Neuronal stem cell (in vitro differentiated cells): ENCODE data around the gene BTBD10.

ENCODE experiments used
- DNase-seq: peaks from one replicate; pipeline ENCODE4 v3.0.0-alpha.2; 2013; ENCODE audit warnings: low spot score
- H2AFZ ChIP-seq: one replicate; pipeline ENCODE4 v1.6.1; 2013; ENCODE audit warnings: mild to moderate bottlenecking, low read length, inconsistent platforms
- H2AK5ac ChIP-seq: 2 replicates; pipeline ENCODE4 v1.6.1; 2013; ENCODE audit warnings: low read depth, mild to moderate bottlenecking, inconsistent platforms, low read length, moderate library complexity, mixed read lengths
- H2BK120ac ChIP-seq: 2 replicates; pipeline ENCODE4 v1.6.1; 2013; ENCODE audit warnings: low read depth, mild to moderate bottlenecking, inconsistent platforms, low read length, moderate library complexity, mixed read lengths
- H2BK12ac ChIP-seq: one replicate; pipeline ENCODE4 v1.6.1; 2013; ENCODE audit warnings: low read length, inconsistent platforms
- H2BK15ac ChIP-seq: 2 replicates; pipeline ENCODE4 v1.6.1; 2013; ENCODE audit warnings: mild to moderate bottlenecking, low read length, inconsistent platforms, mixed read lengths
- H2BK5ac ChIP-seq: one replicate; pipeline ENCODE4 v1.6.1; 2013; ENCODE audit warnings: inconsistent platforms, mild to moderate bottlenecking, low read length, moderate library complexity
- H3K14ac ChIP-seq: one replicate; pipeline ENCODE4 v1.6.1; 2013; ENCODE audit warnings: low read length, inconsistent platforms
- H3K18ac ChIP-seq: 2 replicates; pipeline ENCODE4 v1.6.1; 2013; ENCODE audit warnings: low read length, inconsistent platforms
- H3K23ac ChIP-seq: 2 replicates; pipeline ENCODE4 v1.6.1; 2013; ENCODE audit warnings: low read depth, mild to moderate bottlenecking, mixed read lengths, low read length, inconsistent platforms; ENCODE audit not compliant: poor library complexity
- H3K27ac ChIP-seq: replicated peaks from 3 replicates; pipeline ENCODE4 v1.5.1; 2013; ENCODE audit warnings: low read length, inconsistent platforms
- H3K27me3 ChIP-seq, 3 experiments: 2 replicates each; pipeline ENCODE4 v1.6.1; 2013; ENCODE audit warnings: low read length in 3 of 3, mild to moderate bottlenecking in 2 of 3, inconsistent platforms in 1 of 3, low read depth in 1 of 3, mixed read lengths in 1 of 3, moderate library complexity in 1 of 3; ENCODE audit not compliant: control insufficient read depth in 3 of 3, insufficient read depth in 3 of 3
- H3K36me3 ChIP-seq, 2 donors: replicated peaks in 1 of 2; 2 replicates each; pipeline ENCODE4 v1.6.1; 2013; ENCODE audit warnings: low read length in 2 of 2; ENCODE audit not compliant: control insufficient read depth in 2 of 2, insufficient read depth in 2 of 2
- H3K4ac ChIP-seq: 2 replicates; pipeline ENCODE4 v1.6.1; 2013; ENCODE audit warnings: inconsistent platforms, mild to moderate bottlenecking, low read length, moderate library complexity
- H3K4me1 ChIP-seq, 2 donors: 1 replicate in 1 of 2; 2 replicates in 1 of 2; pipeline ENCODE4 v1.6.1; 2013; ENCODE audit warnings: low read length in 2 of 2, low read depth in 1 of 2; ENCODE audit not compliant: control insufficient read depth in 2 of 2, insufficient read depth in 1 of 2
- H3K4me2 ChIP-seq: one replicate; pipeline ENCODE4 v1.6.1; 2013; ENCODE audit warnings: mild to moderate bottlenecking, low read length, inconsistent platforms; ENCODE audit not compliant: insufficient read depth, poor library complexity, severe bottlenecking
- H3K4me3 ChIP-seq, 2 donors: 2 replicates each; pipeline ENCODE4 v1.5.1; 2013; ENCODE audit warnings: low read length in 2 of 2, mild to moderate bottlenecking in 2 of 2, inconsistent platforms in 1 of 2, moderate library complexity in 1 of 2
- H3K79me1 ChIP-seq: one replicate; pipeline ENCODE4 v1.6.1; 2013; ENCODE audit warnings: low read depth, mild to moderate bottlenecking, inconsistent platforms, low read length, moderate library complexity
- H3K9ac ChIP-seq: one replicate; pipeline ENCODE4 v1.6.1; 2013; ENCODE audit warnings: mild to moderate bottlenecking, low read depth, low read length, inconsistent platforms; ENCODE audit not compliant: poor library complexity
- H3K9me3 ChIP-seq, 2 donors: replicated peaks in 1 of 2; 2 replicates each; pipeline versions ENCODE3 to v1.6.1; 2013; ENCODE audit warnings: low read length in 2 of 2, mild to moderate bottlenecking in 2 of 2, inconsistent platforms in 1 of 2, low read depth in 1 of 2, mixed read lengths in 1 of 2, moderate library complexity in 1 of 2; ENCODE audit not compliant: control insufficient read depth in 2 of 2, insufficient read depth in 1 of 2
- H4K8ac ChIP-seq: one replicate; pipeline ENCODE4 v1.6.1; 2013; ENCODE audit warnings: low read depth, mild to moderate bottlenecking, inconsistent platforms, low read length, moderate library complexity
- H4K91ac ChIP-seq: one replicate; pipeline ENCODE4 v1.6.1; 2013; ENCODE audit warnings: low read length, low read depth, mild to moderate bottlenecking, inconsistent platforms; ENCODE audit not compliant: poor library complexity
- WGBS, 2 donors: extraction: QIAGEN DNeasy Blood & Tissue Kit; methylation state at CpG; one replicate each; pipeline ENCODE4 v1.1.7; 2013; ENCODE audit warnings: missing lambda C conversion rate in 2 of 2, mixed read lengths in 1 of 2; ENCODE audit not compliant: insufficient read length in 2 of 2, insufficient replicate concordance in 1 of 2; ENCODE audit errors: extremely low coverage in 2 of 2; 5-methylcytosine and 5-hydroxymethylcytosine counted together

BTBD10 gene

DNA sequence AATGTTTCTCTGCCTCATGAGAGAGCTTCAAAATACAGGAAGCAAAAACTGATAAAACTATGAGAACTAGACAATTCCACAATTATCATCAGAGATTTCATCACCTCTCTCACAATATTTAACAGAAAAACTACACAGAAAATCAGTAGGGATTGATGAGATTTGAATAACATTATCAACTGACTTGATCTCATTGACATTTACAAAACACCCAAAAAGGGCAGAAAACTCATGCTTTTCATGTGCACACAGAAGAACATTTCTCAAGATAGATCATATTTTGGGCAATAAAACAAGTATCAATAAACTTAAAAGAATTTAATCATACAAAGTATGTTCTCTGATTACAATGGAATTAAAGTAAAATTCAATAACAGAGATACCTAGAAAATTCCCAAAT lies 35.6 kb downstream of the BTBD10 start:
- H2BK120ac ChIP-seq = no peak overlapping the region
- H3K4me2 ChIP-seq = no peak overlapping the region
- DNase-seq = no peak
- H3K27me3 ChIP-seq = no peaks in the 10 kb centered on the region
- no peak overlapping the region for H2BK5ac ChIP-seq
- H3K4me1 ChIP-seq = no peaks in the 10 kb centered on the region
- no peak overlapping the region for H3K27ac ChIP-seq
- H3K23ac ChIP-seq = no peak overlapping the region
- H3K4me3 ChIP-seq = no peak overlapping the region
- no peak overlapping the region for H3K4ac ChIP-seq
- H4K8ac ChIP-seq = no peak overlapping the region
- H2BK12ac ChIP-seq = no peak overlapping the region
- H3K9ac ChIP-seq = no peak overlapping the region
- no peak overlapping the region for H3K14ac ChIP-seq
- H3K18ac ChIP-seq = no peak overlapping the region
- H3K36me3 ChIP-seq = no peaks in the 10 kb centered on the region
- H2AFZ ChIP-seq = no peak overlapping the region
- H2AK5ac ChIP-seq = no peak overlapping the region
- peaks cover 0 to 28% of the 10 kb centered on the region in 2 donors for H3K9me3 ChIP-seq
- H4K91ac ChIP-seq = no peak overlapping the region
- H3K79me1 ChIP-seq = no peaks in the 10 kb centered on the region
- no peak overlapping the region for H2BK15ac ChIP-seq

DNA sequence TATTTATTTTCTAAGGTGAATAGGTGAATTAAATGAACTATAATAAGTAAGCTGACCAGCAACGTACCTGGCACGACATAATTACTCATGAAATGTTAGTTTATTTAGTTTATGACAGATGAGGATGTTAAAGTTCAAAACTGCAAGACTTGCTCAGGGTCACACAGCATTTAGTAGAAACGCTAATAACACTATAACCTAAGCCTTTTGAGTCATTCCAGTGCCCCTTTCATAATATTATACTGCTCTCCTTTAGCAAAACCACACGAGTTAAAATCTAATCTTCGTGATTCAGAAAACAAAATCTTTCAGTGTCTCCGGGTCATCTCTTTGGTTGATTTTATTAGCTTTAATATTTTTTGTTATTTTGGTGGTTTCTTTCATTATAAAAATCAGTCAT lies 39.6 kb downstream of the BTBD10 start:
- H3K14ac ChIP-seq = no peak overlapping the region
- no peak overlapping the region for H3K4me3 ChIP-seq
- no peak for DNase-seq
- H2BK120ac ChIP-seq = no peak overlapping the region
- H3K27me3 ChIP-seq = no peaks in the 10 kb centered on the region
- no peaks in the 10 kb centered on the region for H3K79me1 ChIP-seq
- no peak overlapping the region for H2BK12ac ChIP-seq
- H2BK5ac ChIP-seq = no peak overlapping the region
- H3K4me1 ChIP-seq = no peaks in the 10 kb centered on the region
- H3K4ac ChIP-seq = no peak overlapping the region
- H3K36me3 ChIP-seq = peaks cover 0 to 16% of the 10 kb centered on the region in 2 donors
- no peak overlapping the region for H3K27ac ChIP-seq
- peaks cover 0 to 23% of the 10 kb centered on the region in 2 donors for H3K9me3 ChIP-seq
- WGBS, 2 donors = no CpG with 5 or more reads among the region's 6 CpGs
- H3K4me2 ChIP-seq = no peak overlapping the region
- H4K91ac ChIP-seq = no peak overlapping the region
- H2AFZ ChIP-seq = no peak overlapping the region
- H3K18ac ChIP-seq = no peak overlapping the region
- H3K9ac ChIP-seq = no peak overlapping the region
- H3K23ac ChIP-seq = no peak overlapping the region
- no peak overlapping the region for H4K8ac ChIP-seq
- H2AK5ac ChIP-seq = no peak overlapping the region
- H2BK15ac ChIP-seq = no peak overlapping the region

DNA sequence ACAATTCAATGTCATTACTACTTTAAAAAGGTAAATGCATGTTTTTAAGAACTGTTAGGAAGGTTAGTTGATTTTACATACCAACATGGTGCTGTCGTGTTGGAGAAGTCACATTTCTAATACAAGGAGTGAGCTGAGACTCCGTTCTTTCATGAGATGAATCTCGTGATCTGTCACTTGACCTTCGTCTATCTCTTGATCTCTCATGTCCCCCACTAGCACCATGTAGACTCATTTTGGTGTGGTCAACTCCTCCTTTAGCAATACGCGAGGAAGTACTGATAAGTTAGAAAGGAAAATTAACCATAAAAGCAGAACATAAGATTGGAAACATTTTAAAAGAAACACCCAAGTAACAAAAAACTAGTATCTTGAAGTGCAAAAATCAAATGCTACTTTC lies 41.5 kb downstream of the BTBD10 start:
- no peak overlapping the region for H2AK5ac ChIP-seq
- no peak overlapping the region for H2BK120ac ChIP-seq
- WGBS, 2 donors = no CpG with 5 or more reads among the region's 6 CpGs
- H3K36me3 ChIP-seq = peaks cover 0 to 23% of the 10 kb centered on the region in 2 donors
- no peaks in the 10 kb centered on the region for H3K4me1 ChIP-seq
- H3K23ac ChIP-seq = no peak overlapping the region
- no peak overlapping the region for H3K4ac ChIP-seq
- no peak overlapping the region for H2AFZ ChIP-seq
- peaks cover 0 to 5% of the 10 kb centered on the region in 2 donors for H3K9me3 ChIP-seq
- no peak overlapping the region for H3K14ac ChIP-seq
- H3K4me2 ChIP-seq = no peak overlapping the region
- H3K9ac ChIP-seq = no peak overlapping the region
- H2BK12ac ChIP-seq = no peak overlapping the region
- no peak overlapping the region for H4K91ac ChIP-seq
- no peak for DNase-seq
- H3K27me3 ChIP-seq = no peaks in the 10 kb centered on the region
- H3K27ac ChIP-seq = no peak overlapping the region
- no peak overlapping the region for H3K4me3 ChIP-seq
- H3K18ac ChIP-seq = no peak overlapping the region
- no peak overlapping the region for H2BK5ac ChIP-seq
- no peaks in the 10 kb centered on the region for H3K79me1 ChIP-seq
- no peak overlapping the region for H2BK15ac ChIP-seq
- H4K8ac ChIP-seq = no peak overlapping the region

DNA sequence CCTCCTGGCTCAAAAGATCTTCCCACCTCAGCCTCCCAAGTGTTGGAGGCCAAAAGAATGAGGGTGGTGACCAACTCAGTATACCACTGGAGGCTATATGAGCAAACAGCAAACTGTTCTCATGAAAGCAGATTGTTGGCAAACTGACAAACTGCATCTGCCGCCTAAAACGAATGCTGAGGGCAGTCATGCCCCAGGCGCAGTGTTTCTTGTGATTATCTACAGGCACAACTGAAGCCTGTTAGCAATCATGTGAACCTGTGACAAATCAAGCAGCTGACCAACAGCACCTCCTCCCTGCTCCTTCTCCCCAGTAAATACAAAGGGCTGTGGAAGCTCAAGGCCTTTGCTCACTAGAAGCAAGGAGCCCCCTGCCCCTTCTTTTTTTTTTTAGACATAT lies 47.8 kb downstream of the BTBD10 start:
- H2AK5ac ChIP-seq = no peak overlapping the region
- H3K23ac ChIP-seq = no peak overlapping the region
- no peak overlapping the region for H2BK5ac ChIP-seq
- H2BK120ac ChIP-seq = no peak overlapping the region
- no peaks in the 10 kb centered on the region for H3K4me1 ChIP-seq
- H2BK15ac ChIP-seq = no peak overlapping the region
- H3K4ac ChIP-seq = no peak overlapping the region
- no peak overlapping the region for H3K9ac ChIP-seq
- H2BK12ac ChIP-seq = no peak overlapping the region
- H4K8ac ChIP-seq = no peak overlapping the region
- no peak overlapping the region for H3K4me2 ChIP-seq
- no peak overlapping the region for H3K18ac ChIP-seq
- no CpG with 5 or more reads among the region's 3 CpGs for WGBS, 2 donors
- H3K4me3 ChIP-seq = no peak overlapping the region
- no peak overlapping the region for H4K91ac ChIP-seq
- no peak for DNase-seq
- H3K36me3 ChIP-seq = peaks cover 5 to 63% of the 10 kb centered on the region in 2 donors
- H3K27ac ChIP-seq = no peak overlapping the region
- H3K79me1 ChIP-seq = no peaks in the 10 kb centered on the region
- no peak overlapping the region for H2AFZ ChIP-seq
- no peaks in the 10 kb centered on the region for H3K27me3 ChIP-seq
- no peaks in the 10 kb centered on the region for H3K9me3 ChIP-seq
- no peak overlapping the region for H3K14ac ChIP-seq
